HG03280 (cell line): Measurements from ENCODE around the gene FUT3.

Experiments used
- ATAC-seq: cut with Tn5 transposase; IDR thresholded peaks from one replicate; pipeline ENCODE4 v1.9.1; 2021; ENCODE audit warnings: mild to moderate bottlenecking, moderate library complexity; ENCODE audit not compliant: unreplicated experiment

Gene FUT3

DNA sequence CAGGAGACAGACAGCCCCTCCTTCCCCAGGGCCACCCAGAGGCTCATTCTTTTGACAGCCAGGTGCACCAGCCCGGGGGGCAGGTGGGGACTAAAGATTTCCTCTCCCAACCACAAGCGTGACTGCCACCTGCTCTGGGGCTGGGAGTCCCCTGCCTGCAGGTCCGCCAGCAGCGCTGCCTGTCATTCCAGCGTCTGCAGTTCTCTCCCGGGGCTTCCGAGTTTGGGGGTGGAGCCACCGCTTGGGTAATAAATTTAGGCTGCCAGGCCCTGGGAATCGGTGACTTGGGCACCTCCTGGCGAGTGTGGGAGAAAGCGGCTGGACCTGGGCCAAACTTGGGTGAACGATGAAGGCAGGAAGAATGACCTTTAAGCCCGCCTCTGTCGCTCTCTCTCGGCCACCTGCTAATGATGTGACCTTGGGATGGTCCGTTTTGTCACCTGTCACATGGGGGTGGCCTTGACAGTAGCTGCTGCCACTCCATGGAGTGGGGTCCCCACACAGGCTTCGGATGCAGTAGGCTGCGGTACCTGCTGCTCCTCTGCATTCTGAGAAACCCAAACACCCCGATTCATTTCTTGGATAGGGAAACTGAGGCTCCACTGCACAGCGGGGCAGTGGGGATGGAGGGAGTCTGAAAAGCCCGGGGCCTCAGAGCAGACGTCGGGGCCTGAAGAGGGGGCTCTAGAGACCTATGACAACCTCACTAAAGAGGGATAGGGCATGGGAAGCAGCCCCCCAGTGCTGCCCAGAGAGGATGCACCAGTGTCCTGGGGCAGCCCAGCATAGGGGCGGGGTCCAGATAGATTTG is 24.5 kb downstream of the FUT3 start:
- ATAC-seq: no peak

DNA sequence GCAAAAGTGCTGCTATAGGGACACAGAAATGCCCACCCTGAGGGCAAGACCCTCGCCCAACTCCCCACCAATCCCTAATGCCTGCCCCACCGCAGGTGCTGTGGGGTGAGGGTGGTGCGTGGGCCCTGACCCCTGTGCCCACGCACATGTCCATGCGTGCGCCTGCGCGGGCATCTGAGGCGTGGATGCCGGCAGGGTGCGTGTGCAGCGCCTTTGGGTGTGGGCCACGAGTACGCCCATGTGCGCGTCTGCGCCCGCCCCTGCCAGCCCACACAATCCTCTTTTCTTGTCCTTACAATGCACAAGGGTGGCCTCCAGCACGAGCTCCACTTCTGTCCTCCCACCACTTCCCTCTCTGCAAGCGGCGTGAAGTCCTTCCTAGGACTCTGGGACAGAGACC is 26.1 kb downstream of the FUT3 start:
- no peak for ATAC-seq

DNA sequence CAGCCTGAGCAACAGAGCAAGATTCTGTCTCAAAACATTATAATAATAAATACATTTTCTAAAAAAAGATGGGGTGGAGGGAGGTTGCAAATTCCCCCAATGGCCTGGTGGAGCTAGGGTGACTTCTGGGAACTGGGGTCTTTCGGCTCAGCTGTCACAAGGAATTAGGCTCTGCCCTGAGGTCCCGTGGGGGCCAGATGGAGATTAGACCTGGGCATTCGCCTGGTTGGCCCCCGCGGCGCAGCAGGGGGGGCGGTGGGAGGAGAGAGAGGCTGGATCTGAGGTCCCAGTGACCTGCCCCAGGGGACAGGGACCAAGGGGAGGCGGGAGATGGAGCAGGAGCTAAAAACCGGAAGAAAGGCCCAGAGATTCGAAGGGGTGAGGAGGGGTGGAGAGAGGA is 26.5 kb downstream of the FUT3 start:
- no peak for ATAC-seq

DNA sequence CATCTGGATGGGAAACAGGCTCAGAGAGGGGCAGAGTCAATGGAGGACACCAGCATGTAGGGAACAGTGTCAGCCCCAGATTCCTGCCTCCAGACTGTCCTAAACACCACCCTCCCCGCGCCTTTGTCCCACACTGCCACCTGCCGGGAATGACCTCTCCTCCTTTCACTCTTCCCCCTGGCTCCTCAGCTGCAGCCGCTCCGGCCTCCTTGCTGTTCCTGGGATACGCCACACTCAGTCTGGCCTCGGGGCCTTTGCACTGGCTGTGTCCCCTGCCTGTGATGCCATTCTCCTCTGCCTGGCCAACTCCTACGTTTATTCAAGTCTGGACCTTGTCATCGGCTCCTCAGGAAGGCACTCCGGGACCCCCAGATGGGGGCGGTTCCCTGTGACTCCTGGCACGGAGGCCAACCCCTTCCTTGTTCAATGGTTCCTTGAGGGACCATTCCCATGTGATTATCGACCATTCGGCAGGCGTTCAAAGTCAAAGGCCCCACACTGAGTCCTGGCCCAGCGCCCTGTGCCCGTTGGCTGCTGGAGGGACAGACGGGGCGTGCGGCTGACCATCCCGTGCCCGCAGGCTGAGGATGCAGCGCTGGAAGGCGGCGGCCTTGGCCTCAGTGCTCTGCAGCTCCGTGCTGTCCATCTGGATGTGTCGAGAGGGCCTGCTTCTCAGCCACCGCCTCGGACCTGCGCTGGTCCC is 27.5 kb downstream of the FUT3 start:
- ATAC-seq: no peak

DNA sequence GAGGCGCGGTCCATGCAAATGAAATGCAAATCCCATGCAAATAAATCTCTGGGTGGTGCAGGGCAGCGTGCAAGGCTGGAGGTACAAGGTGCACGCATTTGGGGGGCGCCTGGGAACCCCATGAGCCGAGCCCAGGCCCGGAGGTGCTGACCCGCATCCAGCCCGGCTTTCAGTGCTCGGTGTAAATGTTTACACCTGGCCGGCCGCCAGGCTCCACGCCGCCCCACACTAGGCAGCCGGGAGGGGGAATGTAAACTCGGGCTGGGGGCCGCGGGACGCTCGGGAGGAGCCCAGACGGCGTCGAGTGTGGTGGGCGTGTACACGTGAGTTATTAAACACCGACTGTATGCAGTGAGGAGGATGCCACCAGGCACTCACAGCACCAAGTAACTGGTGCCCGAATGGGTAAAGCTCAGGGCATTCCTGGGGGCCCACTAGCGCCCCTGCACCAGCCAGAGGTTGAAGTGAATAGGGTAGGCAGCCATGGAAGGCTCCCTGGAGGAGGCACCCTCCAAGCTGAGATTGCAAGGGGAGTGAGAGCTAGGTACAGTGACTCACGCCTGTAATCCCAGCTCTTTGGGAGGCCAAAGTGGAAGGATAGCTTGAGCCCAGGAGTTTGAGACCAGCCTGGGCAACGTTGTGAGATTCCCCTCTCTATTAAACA is 28.9 kb downstream of the FUT3 start:
- ATAC-seq: no peak

DNA sequence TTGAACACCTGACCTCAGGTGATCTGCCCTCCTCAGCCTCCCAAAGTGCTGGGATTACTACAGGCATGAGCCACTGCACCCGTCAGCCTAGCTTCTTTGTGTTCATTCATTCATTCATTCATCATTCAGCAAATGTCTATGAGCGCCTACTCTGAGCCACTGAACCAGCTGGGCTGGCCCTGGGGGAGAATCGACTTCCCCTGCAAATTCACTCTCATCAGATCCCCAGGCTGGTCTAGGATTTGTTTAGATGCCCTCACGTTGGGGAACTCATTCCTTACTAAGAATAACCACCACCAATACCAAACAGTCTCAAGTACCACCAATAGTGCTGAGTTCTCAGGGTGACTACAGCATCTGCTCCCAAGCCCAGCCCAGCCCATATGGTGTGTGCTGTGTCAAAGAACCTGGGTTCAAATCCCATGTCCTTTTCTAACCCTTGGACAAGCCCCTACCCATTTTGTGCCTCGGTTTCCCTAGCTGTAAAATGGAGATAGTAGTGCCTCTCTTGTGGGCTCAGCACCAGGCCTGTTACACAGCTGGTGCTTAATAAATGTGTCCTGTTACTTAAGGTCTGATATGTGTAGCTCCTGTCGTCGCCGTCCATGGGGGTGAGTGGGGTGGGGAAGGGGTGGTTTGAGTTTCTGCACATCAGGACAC is 29.6 kb downstream of the FUT3 start:
- ATAC-seq: no peak

DNA sequence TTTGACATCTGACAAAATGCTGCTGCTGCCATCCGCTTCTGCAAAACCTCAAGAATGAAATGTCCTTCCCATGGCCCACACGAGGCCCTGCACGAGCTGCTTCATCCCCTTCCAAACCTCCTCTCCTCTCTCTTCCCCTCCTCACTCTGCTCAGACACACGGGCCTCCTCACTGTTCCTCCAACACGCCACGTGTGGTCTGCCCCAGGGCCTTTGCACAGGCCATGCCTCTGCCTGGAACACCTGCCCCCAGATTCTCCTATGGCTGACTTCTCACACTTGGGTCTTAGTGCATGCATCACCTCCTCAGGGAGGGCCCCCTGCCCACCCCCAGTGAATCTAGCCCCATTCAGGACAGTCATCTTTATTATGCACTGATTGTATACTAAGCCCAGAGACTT is 30.5 kb downstream of the FUT3 start:
- no peak for ATAC-seq

DNA sequence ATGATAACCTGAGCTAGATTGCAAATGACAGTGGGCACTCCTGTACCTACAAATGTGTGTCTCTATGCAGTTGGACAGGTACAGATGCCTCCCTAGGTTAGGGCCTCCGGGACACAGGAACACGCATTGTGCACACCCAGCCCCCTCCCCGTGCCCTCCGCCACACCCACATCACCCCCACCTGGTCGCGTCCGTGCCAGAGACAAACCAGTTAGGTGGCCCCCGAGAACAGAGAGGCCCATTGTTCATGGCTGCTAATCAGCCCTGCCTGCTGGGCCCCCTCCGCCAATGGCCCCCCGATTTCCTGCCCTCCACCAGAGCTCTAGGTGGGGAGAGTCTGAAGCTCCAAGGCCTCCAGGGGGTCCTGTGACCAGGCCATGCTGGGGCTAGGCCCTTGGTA is 32.7 kb downstream of the FUT3 start:
- ATAC-seq: no peak

DNA sequence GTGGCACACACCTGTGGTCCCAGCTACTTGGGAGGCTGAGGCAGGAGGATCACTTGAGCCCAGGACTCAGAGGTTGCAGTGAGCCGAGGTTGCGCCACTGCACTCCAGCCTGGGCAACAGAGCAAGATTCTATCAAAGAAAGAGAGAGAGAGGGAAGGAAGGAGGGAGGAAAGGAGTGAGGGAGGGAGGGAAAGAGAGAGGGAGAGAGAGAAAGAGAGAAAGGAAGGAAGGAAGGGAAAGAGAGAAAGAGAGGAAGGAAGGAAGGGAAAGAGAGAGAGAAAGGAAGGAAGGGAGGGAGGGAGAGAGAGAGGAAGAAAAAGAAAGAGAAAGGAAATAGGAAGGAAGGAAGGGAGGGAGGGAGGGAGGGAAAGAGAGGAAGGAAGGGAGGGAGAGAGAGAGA is 34.0 kb downstream of the FUT3 start:
- no peak for ATAC-seq

DNA sequence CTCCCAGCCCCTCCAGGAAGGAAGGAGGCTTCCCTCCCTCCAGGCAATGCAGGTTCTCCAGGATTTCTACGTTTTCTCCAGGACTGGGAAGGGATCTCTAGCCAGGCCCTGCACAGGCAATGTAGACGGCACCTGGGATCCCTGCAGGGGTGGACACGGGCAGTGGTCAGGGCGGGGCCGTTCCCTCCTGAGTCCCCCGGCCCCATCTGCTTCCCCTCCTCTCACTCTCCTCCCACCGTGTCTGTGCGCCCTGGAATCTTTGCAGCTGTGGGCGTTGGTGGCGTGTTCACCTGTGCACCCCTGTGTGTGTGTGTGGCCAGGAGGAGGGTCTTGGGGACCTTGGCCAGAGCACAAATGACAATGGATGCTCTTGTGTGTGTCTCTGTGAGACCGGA is 36.4 kb downstream of the FUT3 start:
- no peak for ATAC-seq

DNA sequence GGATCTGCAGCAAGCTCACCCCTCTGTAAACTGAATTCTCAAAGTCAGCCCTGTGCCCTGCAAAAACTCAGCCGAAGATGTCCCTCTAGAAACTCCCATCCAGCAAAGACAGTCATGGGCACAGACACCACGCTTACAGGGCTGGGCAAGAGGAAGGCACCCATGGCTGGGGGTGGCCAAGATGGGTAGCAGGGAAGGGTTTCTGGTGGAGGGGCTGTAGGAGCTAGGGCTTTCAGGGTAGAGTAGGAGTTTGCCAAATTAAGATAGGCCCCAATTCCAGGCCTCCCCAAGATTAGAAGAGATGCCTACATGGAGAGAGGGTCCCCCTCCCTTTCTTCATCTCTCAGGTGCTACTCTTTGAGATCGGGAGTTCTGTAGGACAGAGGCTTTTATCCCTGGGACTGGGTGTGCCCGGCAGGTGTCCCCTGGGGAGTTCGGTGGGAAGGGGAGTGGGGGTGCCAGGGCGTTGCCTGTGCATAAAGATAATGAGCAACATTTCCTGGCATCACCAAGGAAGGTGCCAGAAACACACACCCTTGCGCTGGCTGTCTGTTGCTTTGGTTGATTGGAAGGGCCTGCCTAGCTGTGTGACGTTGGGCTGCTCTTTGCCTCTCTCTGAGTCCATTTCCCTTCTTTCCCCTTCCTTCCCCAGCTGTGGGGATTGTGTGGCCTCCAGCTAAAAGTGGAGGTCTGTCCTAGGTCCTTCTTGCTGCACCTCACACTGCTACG is 37.0 kb downstream of the FUT3 start:
- ATAC-seq: no peak

DNA sequence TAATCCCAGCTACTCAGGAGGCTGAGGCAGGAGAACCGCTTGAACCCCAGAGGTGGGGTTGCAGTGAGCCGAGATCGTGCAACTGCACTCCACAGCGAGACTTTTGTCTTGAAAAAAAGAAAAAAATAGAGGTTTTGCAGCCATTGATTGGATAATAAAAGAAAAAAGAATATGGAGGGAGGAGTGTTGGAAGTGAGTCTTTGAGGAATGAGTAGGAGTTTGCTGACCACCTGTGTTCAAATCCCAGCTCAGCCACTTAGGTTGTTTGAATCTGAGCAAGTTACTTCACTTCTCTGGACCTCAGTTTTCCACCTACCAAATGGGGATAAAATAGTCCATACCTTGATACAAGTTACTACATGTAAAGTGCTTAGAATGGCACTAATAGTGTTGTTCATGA is 40.1 kb downstream of the FUT3 start:
- ATAC-seq: no peak

DNA sequence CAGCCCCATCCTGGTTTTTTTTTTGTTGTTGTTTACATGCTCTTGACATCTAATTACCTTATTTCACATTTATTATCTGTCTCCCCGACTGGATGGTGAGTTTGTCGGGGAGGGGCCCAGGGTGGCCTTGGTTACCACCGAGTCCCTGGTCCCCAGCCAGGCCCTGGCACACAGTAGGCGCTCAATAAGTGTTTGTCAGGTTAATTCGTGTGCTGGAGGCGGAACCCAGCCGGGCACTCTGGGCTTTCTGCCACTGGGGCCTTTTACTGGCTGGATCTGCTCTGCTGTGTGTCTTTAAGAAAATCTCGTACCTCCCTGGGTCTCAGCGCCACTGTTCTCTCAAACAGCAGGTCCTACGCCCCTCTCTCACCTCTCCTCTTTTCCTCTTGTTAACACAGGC is 41.8 kb downstream of the FUT3 start:
- ATAC-seq: no peak

DNA sequence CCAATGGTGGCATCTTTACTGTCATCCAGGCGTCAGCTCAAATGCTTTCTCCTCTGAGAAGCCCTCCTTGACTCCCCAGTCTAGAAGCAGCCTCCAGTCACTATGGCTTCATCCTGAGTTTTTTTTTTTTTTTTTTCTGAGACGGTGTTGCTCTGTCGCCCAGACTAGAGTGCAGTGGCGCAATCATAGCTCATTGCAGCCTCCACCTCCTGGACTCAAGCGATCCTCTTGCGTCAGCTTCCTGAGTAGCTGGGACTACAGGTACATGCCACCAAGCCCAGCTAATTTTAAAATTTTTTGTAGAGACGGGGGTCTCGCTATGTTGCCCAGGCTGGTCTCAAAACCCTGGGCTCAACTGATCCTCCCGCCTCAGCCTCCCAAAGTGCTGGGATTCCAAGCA is 42.2 kb downstream of the FUT3 start:
- no peak for ATAC-seq

DNA sequence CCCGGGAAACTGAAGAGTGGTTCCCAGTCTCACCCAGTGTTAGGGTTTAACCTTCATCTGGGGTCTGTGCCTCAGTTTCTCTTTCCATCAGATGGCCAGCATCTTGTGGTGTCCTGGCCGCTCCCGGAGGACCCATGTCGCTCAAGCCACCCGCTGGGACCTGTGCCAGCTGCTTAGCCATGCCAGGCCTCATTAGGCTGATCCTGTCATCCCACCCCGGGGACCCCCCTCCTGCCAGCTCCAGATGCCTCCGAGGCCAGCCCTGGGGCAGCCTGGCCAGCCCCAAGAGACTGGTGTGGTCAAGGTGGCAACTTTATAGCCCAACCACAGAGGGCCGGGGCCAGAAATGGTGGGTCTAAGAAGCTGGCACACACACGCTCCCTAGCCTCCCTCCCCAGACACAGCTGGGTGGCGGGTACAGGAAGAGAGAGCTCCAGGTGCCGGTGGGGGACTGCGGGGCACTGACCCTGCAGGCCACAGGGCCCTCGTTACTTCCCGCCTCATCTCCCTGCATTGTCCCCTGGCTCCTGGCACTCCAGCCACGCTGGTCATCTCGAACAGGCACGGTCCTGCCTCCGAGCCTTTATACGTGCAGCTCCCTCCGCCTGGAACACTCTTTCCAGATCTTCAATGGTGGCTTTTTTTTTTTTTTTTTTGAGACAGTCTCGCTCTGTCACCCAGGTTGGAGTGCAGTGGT is 43.0 kb downstream of the FUT3 start:
- no peak for ATAC-seq

DNA sequence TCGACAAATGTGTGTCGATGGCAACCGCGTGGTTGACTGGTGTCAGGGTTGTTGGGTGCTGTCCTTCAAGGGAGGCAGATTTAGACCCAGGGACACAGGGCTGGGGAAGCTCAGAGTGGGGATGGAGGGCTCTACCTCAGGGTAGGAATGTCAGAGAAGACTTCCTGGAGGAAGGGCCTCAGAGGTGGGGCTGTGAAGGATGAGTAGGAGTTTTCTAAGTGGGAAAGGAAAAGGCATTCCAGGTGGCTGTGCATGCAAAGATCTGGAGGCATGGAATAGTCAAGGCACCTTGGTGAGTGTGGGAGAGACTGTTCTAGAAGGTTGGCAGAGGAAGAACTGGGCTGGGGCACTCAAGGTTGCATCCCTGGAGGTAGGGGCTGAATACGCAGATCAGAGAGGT is 44.3 kb downstream of the FUT3 start:
- no peak for ATAC-seq

DNA sequence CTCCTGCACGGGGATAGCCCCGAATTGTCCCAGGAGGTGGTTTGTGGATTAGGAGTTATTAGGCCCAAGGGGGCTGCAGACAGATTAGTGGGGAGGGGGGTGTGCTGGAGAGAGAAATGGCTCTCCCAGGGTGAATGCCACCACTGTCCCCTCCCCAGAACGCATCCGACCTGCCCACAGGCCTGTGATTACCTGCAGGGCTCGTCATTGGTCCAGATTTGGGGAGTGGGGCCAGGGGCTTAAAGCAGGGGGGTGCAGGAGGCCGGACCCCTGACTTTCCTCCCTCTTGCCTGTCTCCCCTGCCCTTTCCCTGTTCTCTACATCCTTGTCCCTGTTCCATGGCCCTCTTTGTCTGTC is 45.1 kb downstream of the FUT3 start:
- ATAC-seq: no peak

DNA sequence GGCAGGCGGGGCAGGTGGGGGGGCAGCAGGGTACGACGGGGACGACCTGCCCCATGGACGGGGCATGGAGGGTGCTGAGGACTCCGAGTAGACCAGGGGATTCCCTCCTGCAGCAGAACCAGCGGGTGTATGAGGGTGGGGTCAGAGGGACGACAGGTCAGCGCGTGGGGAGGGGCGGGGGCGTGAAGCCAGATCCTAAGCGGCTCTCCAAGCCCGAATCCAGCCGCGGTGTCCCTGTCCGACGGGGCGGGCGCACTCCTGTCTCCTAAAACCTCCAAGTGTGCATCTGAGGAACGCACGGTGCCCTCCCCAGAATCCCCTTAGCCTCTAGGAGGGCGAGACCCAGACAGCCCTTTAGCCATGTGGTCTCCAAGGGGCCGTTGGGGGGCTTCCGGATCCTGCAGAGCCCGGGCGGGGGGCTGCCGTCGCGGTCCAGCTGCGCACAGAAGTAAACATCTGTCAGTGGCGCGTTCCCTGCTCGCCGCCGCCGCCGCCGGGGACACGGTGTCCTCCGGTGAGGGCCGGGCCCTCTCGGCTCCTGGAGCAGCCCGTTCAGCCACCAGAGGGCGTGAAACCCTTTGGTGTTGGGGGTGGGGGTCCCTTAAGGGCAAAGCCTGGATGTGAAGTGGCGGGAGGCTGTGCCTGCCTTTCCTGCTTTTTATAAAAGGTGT is 45.7 kb downstream of the FUT3 start:
- no peak for ATAC-seq

DNA sequence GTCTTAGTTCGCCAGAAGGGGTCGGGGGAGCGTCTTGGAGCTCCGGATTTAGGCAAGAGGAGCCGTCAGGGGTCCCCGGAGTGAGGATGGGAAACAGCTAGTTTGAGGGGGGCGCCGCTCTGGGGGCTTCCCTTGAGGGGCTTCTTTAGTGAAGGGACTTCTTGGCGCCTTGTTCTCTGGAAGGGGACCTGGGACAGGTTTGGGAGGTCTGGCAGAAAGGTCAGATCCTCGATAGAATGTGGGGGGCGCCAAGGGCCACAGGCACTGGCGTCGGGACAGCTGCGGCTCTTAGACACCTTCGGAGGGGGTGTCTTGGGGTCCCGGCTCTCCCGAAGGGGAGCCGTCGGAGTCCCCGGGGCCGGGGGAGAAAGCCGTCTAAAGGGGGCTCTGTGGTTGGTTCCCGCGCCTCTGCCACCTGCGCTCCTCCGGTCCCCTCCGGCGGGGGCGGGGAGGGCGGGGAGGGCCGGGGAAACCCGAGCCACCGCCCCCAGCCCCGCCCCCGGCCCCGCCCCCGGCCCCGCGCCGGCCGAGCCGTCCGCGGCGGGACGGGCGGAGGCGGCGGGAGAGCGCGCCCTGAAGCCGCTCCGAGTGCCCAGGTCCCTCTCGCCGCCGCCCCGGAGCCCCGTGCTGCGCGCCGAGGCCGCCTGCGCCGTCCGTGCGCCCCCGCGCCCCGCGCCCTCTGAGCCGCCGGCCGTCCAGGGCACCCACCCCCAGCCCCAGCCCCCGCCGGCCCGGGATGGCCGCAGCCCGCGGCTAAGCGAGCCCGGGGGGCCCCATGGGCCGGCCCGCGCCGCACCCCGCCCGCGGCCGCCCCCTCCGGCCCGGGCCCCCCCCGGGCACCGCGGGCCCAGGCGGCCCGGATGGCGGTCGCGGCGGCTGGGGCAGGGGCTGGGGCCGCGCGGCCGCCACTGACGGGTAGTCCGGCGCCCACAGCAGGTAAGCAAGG is 46.5 kb downstream of the FUT3 start, which contains the start of gene NRTN:
Gene NRTN, plus strand, starts transcription at position 552 of the 946 bp plus-strand sequence. CDS start 19,099 bp downstream, outside the sequence.
- ATAC-seq: no peak
